NB4 (cell line): Measurements from ENCODE around the gene KCTD3.

Experiments used
- CTCF ChIP-seq: IDR thresholded peaks from one replicate; pipeline ENCODE4 v1.5.1; 2012; ENCODE audit warnings: low read depth, low read length
- POLR2A ChIP-seq: IDR thresholded peaks from 2 replicates; pipeline ENCODE4 v1.6.1; 2011; ENCODE audit warnings: mild to moderate bottlenecking; ENCODE audit not compliant: insufficient read length; ENCODE audit errors: extremely low read depth

- TF ChIP-seq CTCF, result no peak
- TF ChIP-seq POLR2A, result no peak
These were observed 58.8 kb downstream of the KCTD3 start for GRCh38 chr1:215625949-215626348.
